ENCODE measurements around the gene CCDC78.

CCDC78 gene

DNA sequence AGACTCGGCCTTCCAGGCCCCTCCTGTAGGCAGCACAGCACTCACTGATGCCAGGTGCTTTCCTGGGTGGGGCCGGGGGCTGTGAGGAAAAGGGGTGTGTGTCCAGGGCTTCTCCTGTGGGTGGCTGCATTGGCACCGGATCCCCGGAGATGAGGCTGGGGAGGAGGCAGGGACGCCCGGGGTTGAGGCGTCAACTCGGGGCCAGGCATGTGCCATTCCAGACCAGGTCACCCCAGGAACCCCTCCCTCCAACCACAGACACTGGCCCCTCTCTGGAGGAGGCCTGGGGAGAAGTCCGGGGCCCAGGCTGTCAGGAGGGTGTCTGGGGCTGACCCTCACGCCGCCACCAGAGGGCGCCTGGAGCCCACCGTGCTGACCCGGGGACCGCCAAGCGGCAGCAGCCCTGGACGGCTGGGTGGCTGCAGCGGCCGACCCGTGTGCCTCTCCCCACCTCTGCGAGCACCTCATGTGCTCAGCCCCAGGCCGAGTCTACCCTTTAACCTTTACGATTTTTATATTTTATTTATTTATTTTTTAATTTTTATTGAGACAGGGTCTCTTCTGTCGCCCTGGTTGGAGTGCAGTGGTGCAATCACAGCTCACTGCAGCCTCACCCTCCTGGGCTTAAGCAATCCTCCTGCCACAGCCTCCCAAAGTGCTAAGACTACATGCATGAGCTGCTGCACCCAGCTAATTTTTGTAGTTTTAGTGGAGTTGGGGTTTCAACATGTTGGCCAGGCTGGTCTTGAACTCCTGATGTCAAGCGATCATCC lies 14.5 kb downstream of the CCDC78 start:
- peak in 1 of 2 donors; percentile 74 for DNase-seq (ENCODE audit: low read depth in 2 of 2)

DNA sequence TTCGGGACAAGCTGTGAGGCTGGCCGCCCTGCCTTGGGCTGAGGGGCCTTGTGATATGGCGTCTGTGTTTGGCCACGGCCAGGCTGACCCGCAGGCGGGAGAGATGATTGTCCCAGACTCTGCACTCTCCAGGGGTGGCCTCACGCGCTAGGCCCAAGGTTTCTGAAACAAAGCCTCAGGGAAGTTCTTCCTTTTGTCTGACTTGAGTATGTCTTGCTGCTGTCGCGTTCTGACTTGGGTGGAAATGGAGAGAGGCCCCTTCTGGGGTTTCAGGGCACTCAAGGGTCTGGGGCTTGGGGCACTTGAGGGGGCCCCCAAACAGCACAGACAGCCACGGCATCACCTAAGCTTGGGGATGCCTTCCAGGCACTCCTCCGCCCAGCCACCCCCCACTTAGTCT lies 15.2 kb downstream of the CCDC78 start:
- no peak for DNase-seq (ENCODE audit: low read depth in 2 of 2)

DNA sequence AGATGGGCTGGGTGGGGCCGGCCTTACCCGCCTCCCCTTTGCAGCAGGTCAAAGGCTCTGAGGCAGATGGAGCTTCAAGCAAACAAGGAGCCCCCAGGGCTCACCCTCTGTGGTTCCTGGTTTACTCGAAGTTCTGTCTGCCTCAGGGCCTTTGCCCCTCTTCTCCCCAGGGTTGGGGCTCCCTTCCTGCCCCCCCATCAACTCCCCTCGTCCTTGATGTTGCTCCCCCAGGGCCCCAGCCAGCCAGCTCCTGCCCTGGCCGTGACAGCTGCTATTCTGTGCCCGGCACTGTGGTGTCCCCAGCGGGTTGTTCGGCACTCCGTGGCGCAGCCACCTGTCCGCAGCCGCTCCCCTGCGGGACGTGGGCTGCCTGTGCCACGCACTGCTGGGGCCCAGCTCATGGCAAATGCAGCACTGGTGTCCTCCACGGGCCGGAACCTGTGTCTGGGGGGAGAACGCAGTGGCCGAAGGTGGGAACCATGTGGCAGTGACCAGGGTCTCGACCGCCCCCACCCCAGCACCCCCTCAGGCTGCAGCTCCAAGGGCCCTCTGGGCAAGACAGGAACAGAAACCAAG lies 15.7 kb downstream of the CCDC78 start:
- no peak for DNase-seq (ENCODE audit: low read depth in 2 of 2)

DNA sequence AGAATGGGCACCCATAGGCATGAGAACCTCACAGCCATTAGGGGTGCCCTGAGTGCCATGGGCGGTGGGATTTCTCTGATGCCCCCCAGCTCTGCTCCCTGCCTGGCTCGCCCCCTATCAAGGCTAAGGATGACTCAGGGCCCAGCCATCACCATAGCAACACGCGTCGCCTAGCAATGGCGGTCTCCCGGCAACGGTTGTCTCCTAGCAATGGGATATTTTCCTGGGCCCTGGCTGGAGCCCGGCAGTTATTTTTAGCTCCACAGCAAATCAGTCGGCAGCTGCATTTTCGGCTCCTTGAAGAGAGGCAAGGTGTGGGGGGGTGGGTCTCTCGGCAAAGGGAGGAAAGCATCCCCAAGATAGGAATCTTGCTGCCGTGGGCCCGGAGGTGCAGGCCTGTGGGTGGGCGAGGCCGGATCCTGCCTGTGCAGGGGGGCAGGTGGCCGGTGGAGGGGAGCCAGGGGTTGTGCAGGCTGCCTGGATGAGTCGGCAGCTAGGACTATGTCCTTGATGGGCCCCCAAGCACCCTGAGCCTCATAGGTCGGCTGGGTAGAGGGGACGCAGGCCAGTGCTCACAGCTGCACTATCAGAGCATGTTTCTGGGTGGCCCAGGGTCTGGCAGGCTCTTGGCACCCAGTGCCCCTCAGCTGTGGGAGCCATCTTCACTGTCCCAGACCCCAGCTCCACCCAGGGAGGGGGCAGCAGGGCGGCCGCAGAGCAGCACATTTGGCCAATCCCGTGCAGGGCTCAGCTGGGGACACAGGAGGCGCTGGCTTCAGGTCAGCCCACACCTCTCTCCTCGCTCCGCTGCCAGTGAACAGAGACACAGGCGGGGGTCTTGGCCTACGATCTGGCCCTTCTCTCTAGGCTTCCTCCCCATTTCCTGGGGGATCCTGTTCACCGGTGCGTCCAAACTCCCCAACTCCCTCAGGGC lies 16.4 kb downstream of the CCDC78 start:
- DNase-seq (ENCODE audit: low read depth in 2 of 2), result no peak

DNA sequence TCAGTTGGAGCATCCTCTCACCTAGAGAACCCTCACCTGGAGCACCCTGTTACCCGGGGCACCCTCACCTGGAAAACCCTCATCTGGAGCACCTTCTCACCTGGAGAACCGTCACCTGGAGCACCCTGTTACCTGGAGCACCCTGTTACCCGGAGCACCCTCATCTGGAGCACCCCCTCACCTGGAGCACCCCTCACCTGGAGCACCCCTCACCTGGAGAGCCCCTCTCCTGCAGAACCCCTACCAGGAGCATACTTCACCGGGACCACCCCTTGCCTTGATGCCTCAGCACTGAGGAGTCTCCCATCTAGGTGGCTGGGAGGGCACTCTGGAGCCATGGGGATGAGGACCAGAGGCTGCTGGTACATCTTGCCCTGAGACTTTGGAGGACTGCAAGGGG lies 17.3 kb downstream of the CCDC78 start:
- no peak for DNase-seq (ENCODE audit: low read depth in 2 of 2)

DNA sequence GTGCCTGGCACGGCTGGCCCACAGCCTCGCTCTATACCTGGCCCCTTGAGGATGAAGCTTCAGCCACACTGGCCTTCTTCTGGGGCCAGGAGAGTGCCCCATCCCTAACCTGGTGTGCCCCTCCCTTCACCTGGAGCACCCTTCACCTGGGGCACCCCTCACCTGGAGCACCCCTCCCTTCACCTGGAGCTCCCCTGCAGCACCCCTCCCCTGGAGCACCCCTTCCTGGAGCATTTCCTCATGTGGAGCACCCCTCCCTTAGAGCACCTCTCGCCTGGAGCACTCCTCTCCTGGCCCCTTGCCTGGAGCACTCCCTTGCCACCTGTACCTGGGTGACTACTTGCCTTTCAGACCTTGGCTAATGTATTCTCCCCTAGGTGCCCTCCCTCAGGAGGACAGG lies 18.2 kb downstream of the CCDC78 start:
- DNase-seq (ENCODE audit: low read depth in 2 of 2), result no peak

DNA sequence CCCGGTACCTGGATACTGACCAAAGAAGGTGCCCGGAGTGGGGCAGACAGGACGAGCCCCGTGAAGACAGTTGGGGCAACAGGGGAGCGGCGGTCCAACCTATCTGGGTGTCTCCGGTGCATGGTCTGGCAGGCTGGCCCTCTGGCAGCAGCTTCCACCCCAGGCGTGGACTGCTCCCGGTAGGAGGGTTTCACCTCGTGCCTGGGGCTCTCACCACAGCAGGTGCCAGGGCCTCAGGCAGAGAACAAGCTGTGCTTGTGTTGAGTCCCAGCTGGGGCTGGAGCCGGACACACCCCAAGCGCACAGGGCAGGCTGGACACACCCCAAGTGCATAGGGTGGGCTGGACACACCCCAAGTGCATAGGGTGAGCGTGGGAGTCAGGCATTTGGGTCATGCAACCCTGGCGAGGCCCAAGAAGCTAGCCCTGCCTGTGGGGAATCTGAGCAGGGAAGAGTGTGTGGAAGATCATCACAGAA lies 19.1 kb downstream of the CCDC78 start:
- DNase-seq (ENCODE audit: low read depth in 2 of 2), result no peak

DNA sequence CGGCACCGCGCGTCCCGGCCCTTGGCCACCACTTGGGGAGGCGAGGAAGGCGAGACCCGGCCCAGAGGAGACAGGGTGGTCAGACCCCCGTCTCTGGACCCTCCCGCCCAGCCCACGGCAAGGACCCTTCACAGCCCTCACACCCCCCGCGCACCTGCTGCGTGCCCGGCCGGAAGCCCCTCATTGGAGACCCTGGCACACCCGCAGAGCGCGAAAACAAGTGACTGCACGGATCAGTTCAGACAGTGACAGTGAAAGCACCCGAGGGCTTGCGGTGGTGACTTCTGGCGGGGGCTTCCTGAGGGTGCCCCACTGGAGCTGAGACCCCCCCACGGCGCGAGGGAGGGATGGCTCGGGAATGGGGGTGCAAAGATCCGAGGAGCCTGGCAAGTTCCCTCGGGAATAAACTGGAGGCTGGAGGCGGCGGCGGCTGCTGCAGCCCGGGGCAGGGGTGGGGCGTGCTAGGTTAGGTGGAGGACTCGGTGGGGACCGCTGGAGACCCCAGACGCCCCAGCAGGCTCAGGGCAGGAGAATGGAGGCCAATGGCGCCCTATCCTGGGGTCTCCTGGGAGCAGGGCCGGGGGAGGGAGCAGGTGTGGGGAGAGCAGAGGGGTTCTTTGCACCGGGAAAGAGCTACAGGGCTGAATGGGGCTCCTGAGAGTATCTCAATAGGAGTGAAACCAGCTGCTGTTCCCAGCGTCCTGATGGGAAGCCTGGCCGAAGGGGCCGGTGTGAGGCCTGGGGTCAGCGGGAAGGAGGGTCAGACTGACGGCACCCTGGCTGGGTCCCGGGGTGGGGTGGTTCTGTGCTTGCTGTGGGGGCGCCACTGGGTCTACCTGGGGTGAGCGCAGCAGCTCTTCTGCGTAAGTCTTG lies 19.8 kb downstream of the CCDC78 start:
- no peak for DNase-seq (ENCODE audit: low read depth in 2 of 2)

DNA sequence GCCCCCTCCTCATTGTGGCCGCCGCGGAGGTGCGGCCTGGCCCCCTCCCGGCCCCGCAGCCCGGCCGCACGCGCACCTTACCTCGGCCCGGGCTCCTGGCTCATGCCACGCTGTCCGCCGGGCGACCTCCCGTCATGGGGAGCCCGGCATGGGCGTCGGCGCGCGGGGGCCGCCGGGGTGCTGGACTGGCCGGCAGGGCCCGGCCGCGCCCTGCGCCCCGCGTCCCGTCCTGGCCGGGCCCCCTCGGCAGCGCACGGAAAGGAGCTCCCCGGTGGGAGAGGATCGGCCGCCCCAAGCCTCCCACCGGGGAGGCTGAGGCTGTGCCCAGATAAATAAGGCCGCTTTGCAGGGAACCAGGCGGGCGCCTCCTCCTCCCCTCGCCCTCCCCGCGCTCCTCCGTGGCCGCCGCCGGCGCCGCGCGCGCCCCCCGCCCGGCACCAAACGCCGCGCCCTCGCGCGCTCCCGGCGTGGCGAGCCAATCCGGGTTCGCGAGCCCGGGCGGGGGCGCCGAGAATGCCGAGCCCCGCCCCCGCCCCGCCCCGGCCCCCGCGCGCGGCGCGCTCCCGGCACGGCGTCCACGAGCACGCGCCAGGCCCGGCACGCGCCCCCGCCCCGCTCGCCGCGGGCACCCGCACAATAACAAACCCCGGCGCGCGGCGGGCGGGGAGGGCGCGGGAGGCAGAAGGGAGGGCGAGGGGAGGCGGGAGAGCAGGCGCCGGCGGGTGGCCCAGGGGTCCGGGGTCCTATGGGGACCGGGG lies 20.6 kb downstream of the CCDC78 start, which contains the start of gene FBXL16:
FBXL16 (minus strand) TSS at position 371 of the 758 bp plus-strand sequence. CDS start 8,396 bp downstream, outside the sequence.
- DNase-seq (ENCODE audit: low read depth in 2 of 2), result no peak

DNA sequence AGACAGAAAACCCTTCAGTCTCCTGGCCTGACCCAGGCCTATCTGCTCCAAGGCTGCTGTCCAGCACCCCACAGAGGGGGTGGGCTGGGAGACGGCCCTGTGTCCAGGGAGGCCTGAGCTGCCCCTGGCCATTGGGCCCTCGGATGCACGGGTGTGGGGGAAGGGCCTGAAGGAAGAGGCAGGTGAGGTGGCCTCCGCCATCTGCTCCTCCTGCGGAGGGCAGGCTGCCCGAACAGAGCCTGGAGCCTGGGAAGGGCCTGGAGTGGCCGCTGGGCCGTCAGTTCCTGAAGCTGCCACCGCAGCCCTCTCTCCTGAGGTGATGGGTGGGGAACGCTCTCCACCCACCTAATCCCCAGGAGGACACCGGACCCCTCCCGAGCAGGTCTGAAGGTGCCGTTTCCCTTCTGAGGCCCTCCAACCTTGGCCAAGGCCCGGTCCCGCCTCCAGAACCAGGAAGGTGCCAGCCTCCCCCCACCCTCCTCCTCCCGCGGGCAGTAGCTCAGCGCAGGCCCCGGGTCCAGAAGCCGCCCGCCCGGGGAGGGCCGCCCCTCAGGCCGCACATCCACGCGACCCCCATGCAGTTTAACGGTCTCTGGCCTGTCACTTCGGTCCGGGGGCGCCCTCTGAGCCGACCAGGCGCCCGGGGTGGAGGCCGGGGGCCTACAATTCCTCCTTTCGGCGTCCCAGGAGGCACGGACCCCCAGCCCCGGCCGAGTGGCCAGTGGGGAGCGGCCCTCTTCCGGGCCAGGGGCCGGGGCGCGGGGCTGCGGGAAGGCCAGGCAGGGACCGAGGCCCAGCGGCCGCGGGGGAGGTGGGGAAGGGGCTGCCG lies 21.5 kb downstream of the CCDC78 start:
- DNase-seq (ENCODE audit: low read depth in 2 of 2), result no peak

DNA sequence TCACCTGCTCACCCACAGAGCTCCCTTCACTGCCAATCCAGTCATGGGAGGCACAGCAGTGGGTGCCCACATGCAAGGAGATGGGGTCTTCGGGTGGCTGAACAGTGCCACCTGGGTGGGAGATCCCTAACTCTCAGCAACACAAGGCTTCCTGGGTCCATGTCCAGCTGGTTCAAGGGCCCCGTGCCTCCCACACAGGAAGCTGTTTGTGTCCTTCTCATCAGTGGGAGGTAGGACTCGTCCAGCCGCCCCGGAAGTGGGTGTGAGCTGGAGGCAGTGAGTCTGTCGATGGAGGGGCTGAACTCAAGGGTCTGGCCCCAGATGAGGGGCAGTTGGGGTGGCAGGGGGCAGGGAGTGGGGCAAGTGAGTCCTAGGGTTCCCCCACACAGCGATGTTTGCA lies 22.2 kb downstream of the CCDC78 start:
- DNase-seq (ENCODE audit: low read depth in 2 of 2), result no peak

DNA sequence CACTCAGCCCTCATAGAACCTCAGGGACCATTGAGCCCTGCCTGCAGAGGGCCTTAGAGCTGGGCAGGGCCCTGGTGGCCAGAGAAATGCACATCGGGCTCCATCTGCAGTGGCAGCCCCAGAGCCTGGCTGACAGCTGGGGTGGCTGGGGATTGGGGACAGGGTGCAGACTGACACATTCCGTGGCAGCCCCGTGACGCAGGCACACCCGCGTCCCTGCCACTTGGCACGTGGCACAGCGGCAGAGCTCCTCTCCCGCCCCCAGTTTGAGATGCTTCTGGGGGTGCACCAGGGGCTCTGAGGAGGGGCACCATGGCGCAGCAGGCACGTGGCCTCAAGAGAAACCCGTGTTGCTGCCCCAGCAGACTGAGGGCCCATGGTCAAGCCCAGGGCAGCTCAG lies 22.8 kb downstream of the CCDC78 start:
- DNase-seq (ENCODE audit: low read depth in 2 of 2), result no peak

DNA sequence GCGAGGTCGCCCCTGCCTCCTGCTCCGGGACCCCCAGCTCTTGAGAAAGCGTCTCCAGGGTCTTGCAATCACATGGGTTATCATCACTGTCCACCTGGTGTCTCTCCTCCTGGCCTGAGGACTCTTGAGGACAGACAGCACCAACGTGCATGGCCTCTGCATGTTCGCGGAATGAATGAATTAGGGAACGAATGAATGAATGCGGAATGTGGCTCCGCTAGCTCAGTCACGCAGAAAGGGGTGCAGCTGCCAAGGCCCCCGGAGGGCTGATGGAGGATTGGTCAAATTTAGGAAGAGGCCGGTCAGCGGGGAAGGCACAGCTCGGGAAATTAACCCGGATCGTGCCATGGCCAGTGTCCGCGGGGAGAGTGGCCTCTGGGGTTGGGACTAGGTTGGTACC lies 23.9 kb downstream of the CCDC78 start:
- DNase-seq (ENCODE audit: low read depth in 2 of 2), result no peak

DNA sequence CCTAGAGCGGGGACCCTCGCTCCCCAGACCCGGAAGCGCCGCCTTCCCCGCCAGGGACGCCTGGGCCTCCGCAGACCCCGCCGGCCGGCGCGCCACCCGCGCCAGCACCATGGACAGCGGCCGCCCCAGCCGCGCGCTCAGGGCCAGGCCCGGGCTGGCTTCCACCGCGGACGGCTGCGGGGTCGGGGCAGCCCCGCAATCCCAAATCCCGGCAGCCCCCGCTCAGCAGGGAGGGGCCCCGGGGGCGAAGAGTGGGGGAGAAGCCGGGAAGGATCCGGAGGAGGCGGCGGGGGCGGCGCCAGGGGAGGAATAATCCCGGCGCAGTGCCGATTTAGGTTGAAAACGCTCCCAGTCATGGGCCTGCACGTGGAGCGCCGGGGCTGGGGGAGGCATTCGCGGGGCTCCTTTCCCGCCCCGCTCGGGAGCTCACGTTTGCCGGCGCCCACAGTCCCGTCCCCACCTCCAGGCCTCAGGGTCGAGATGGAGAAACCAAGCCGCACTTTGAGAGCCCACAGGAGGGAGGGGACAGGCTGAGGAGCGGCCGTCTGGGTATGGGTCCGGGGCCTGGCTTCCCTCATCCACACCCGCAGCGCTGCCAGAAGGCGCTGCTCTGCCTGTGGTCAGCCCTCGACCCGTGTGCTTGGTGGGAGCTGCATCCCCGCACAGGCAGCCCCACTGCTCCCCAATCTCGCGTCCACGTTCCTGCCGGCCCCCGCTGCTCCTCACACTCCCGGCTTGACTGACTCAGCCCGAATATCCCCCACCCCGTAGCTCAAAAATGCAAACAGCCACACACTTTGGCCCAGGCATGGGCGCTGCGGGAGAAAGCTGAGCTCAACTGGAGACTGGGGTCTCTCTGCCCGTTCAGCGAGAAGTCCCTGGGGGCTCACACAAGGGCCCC lies 25.3 kb downstream of the CCDC78 start:
- peak in 1 of 2 donors; percentile 42 for DNase-seq (ENCODE audit: low read depth in 2 of 2)

DNA sequence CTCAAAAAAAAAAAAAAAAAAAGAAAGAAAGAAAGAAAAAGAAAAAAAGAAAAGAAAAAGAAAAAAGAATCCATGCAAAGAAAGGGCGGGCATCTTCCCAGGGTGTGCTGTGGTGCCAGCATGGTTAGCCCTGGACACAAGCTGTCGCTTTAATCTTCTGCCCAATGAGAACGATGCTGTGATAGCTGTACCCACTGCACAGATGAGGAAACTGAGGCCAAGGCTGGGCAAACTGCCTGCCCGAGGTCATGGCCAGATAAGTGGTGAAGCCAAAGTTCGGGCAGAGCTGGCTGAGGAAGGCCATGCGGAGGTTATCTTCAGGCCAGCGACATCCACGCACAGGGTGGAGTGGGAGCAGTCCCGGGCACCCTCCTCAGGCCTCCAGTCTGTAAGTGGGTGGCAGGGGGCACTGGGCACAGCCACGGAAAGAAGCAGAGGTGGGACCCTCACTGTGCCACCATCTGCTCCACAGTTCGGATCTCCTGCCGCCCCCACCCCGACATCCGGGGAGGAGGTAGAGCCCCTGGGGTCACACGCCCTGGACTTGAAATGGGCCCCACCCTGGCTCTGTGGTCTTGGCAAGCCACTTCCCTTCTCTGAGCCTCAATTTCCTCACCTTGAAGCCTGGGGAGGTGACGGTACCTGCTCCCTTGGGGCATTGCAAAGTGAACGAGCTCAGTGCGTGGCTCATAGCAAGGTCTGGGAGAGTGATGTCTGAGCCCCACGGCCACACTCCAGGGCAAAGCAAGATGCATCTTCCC lies 27.2 kb downstream of the CCDC78 start:
- no peak for DNase-seq (ENCODE audit: low read depth in 2 of 2)

DNA sequence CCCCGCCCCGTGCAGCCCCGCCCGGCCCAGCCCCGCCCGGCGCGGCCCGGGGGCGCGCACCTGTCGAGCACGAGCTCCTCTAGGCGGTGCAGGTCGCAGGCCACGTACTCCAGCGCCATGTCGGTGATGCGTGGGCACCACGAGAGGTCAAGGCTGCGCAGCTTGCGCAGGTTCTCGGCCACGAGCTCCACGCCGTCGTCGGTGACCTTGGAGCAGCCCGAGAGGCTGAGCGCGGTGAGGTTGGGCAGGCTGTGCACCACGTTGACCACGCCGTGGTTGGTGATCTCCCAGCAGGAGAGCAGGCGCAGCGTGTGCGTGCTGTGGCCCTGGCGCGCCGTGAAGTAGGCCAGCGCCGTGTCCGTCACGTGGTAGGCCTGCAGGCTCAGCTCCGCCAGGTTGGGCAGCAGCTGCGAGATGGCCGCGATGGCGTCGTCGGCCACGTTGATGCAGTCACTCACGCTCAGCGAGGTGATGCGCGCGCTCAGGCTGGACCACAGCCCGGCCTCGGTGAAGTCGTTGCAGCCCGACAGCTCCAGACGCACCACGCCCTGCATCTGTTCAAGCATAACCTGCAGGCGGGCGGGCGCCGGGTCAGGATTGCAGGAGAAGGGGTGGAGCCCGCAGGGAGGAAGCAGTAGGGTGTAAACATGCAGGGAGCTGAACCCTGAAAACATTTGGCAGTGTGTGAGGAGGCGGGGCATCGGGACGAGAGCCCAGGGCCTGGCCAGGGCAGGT lies 30.7 kb downstream of the CCDC78 start:
- DNase-seq (ENCODE audit: low read depth in 2 of 2), result peak in 1 of 2 donors; percentile 38

DNA sequence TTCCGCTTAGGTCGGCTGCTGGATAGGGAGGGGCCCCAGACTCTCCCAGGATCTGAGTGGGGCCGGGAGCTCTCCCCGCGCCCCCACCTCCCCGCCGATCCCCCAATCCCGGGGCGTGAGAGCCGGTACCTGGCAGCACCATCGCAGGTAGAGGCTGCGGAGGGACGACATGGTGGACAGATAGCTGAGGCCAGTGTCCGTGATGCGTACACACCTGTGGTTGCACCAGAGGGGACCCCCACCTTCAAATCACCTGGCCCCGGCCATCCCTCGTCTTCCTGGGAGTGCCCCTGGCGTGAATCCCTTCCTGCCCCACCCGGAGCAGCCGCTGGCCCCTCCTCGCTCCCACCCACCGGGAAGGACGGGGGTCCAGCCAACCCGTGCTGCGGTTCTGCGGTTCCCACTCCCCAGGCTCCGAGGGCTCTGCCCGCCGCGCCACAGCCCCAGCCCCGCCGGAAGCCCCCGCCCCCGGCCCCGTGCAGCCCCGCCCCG lies 31.3 kb downstream of the CCDC78 start:
- no peak for DNase-seq (ENCODE audit: low read depth in 2 of 2)

Data from stimulated activated CD4-positive, alpha-beta T cell treated with anti-CD3 and anti-CD28 coated beads, Interleukin-1b, Interleukin-23, amount 100 ng/mL, for 1 hour (primary cell).